ENCODE measurements around the gene PRLH.

The PRLH gene

DNA sequence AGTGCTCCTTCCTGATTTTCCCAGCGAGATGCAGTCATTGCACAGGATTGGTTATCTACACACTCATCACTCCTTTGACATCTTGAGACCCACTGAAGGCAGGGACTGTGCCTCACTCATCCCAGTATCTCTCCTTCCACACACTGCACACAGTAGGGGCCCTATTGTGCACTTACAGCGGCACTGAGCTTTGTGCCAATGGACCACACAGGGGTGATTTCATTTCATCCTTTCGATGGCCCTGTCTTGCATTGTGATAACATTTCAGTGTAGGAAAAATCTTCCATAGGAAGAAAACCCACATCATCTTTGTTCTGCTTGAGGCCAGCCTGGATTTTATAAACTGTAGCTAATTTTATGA lies 50.0 kb downstream of the PRLH start:
- no peak overlapping the region for H3K4me3 ChIP-seq (ENCODE audit: low read length)

More for the DNA sequence above, 50.0 kb downstream of the PRLH start:
- Histone ChIP-seq H3K9ac (ENCODE audit: low read length) (no peak overlapping the region), H3K27ac (ENCODE audit: low read length) (no peak overlapping the region), H3K27me3 (ENCODE audit: control insufficient read depth, insufficient read depth, low read length) (no peaks in the 10 kb centered on the region), H3K9me3 (ENCODE audit: control insufficient read depth, low read depth, low read length) (no peaks in the 10 kb centered on the region), H3K36me3 (ENCODE audit: control insufficient read depth, low read depth, low read length) (no peaks in the 10 kb centered on the region), H3K4me1 (ENCODE audit: control insufficient read depth, low read depth, low read length) (peaks cover 32% of the 10 kb centered on the region)
